ENCODE data around the gene TAOK2. TPM values are rescaled to one million over a fixed set of nuclear protein-coding genes. Genes with fewer than 3 reads are reported as not detected.

The TAOK2 gene
- total RNA-seq, 2 experiments from 2014 or later = 13.1 to 14.1 TPM

GRCh38 chr16:29983420-29984136 is 9.9 kb downstream of the TAOK2 start:
- DNase-seq = no peak
- no peak for TF ChIP-seq CTCF (IDR thresholded peaks at IDR 0.05)
- no peaks in the 10 kb centered on the region for H3K9me3 ChIP-seq (ENCODE audit: control insufficient read depth in 1 of 2, insufficient read depth in 1 of 2, low read length in 2 of 2)
- no peaks in the 10 kb centered on the region for H3K9me3 Mint-ChIP-seq
- no peaks in the 10 kb centered on the region for H3K4me1 ChIP-seq (ENCODE audit: insufficient read depth, low read length)
- H3K27me3 Mint-ChIP-seq = no peaks in the 10 kb centered on the region
- peaks cover 91% of the 10 kb centered on the region for H3K36me3 ChIP-seq (ENCODE audit: insufficient read depth, low read length)
- H3K4me3 Mint-ChIP-seq = no peak overlapping the region
- no peaks in the 10 kb centered on the region for H3K27me3 ChIP-seq (ENCODE audit: control insufficient read depth in 1 of 2, insufficient read depth in 2 of 2, low read length in 2 of 2)
- CTCF ChIA-PET = no interaction called here
- POLR2A ChIA-PET = interaction anchor here (0.7 kb wide), 1 partner anchor 13 kb away, joined by 3 read pairs; no protein-coding TSS in a partner anchor
- no peak overlapping the region for H3K4me3 ChIP-seq (ENCODE audit: low read length)
- H3K27ac Mint-ChIP-seq = no peak overlapping the region
- no peaks in the 10 kb centered on the region for H3K4me1 Mint-ChIP-seq (ENCODE audit: low read depth)
- H3K36me3 Mint-ChIP-seq (ENCODE audit: low read depth) = peaks cover 91% of the 10 kb centered on the region
- no peak overlapping the region for H3K27ac ChIP-seq (ENCODE audit: low read depth in 1 of 2, low read length in 2 of 2)
- intact Hi-C loops (cut with DNase I, micrococcal nuclease) = no loop called here
- ATAC-seq (ENCODE audit: poor library complexity) = no peak

- Mint-ChIP-seq H3K27me3 (no peaks in the 10 kb centered on the region), H3K4me1 (ENCODE audit: low read depth) (no peaks in the 10 kb centered on the region), H3K9me3 (no peaks in the 10 kb centered on the region), H3K4me3 (no peak overlapping the region), H3K36me3 (ENCODE audit: low read depth) (peaks cover 91% of the 10 kb centered on the region), H3K27ac (no peak overlapping the region)
- intact Hi-C loops (cut with DNase I, micrococcal nuclease) = no loop called here
- H3K36me3 ChIP-seq (ENCODE audit: insufficient read depth, low read length) = peaks cover 89% of the 10 kb centered on the region
- H3K4me3 ChIP-seq (ENCODE audit: low read length) = no peak overlapping the region
- H3K27me3 ChIP-seq (ENCODE audit: control insufficient read depth in 1 of 2, insufficient read depth in 2 of 2, low read length in 2 of 2) = no peaks in the 10 kb centered on the region
- TF ChIP-seq CTCF (IDR thresholded peaks at IDR 0.05) = no peak
- no peak for ATAC-seq (ENCODE audit: poor library complexity)
- H3K9me3 ChIP-seq (ENCODE audit: control insufficient read depth in 1 of 2, insufficient read depth in 1 of 2, low read length in 2 of 2) = no peaks in the 10 kb centered on the region
- CTCF ChIA-PET = no interaction called here
- no peak overlapping the region for H3K27ac ChIP-seq (ENCODE audit: low read depth in 1 of 2, low read length in 2 of 2)
- POLR2A ChIA-PET = no interaction called here
- DNase-seq = no peak
- H3K4me1 ChIP-seq (ENCODE audit: insufficient read depth, low read length) = no peaks in the 10 kb centered on the region
These were observed 10.6 kb downstream of the TAOK2 start for GRCh38 chr16:29984137-29984763.

- H3K36me3 Mint-ChIP-seq (ENCODE audit: low read depth) = peaks cover 91% of the 10 kb centered on the region
- DNase-seq (no peak), ATAC-seq (ENCODE audit: poor library complexity) (no peak)
- Histone ChIP-seq H3K36me3 (ENCODE audit: insufficient read depth, low read length) (peaks cover 87% of the 10 kb centered on the region), H3K4me3 (ENCODE audit: low read length) (no peak overlapping the region), H3K27me3 (ENCODE audit: control insufficient read depth in 1 of 2, insufficient read depth in 2 of 2, low read length in 2 of 2) (no peaks in the 10 kb centered on the region), H3K4me1 (ENCODE audit: insufficient read depth, low read length) (no peaks in the 10 kb centered on the region), H3K9me3 (ENCODE audit: control insufficient read depth in 1 of 2, insufficient read depth in 1 of 2, low read length in 2 of 2) (no peaks in the 10 kb centered on the region), H3K27ac (ENCODE audit: low read depth in 1 of 2, low read length in 2 of 2) (no peak overlapping the region)
- CTCF ChIA-PET = no interaction called here
- H3K9me3 Mint-ChIP-seq = no peaks in the 10 kb centered on the region
- POLR2A ChIA-PET = no interaction called here
- no peak overlapping the region for H3K27ac Mint-ChIP-seq
- no peak for TF ChIP-seq CTCF (IDR thresholded peaks at IDR 0.05)
- H3K27me3 Mint-ChIP-seq = no peaks in the 10 kb centered on the region
- intact Hi-C loops (cut with DNase I, micrococcal nuclease) = no loop called here
- H3K4me1 Mint-ChIP-seq (ENCODE audit: low read depth) = no peaks in the 10 kb centered on the region
- H3K4me3 Mint-ChIP-seq = no peak overlapping the region
These were observed 11.1 kb downstream of the TAOK2 start for GRCh38 chr16:29984764-29985147.

Data from CD4-positive, alpha-beta T cell (primary cell).